Measurements from ENCODE around the gene TMPRSS6.
"Not testable (repeated sequence)": the region's sequence is repeated elsewhere in the genome, so short reads cannot be mapped to it uniquely, and the experiment has no call there.

The TMPRSS6 gene

GRCh38 chr22:37084385-37084784 lies 25.1 kb downstream of the TMPRSS6 start:
- no peak for DNase-seq

GRCh38 chr22:37083914-37084313 lies 25.6 kb downstream of the TMPRSS6 start:
- DNase-seq: no peak

GRCh38 chr22:37082251-37082873 lies 27.2 kb downstream of the TMPRSS6 start:
- no peak for DNase-seq

- no peak for DNase-seq
These were observed 28.7 kb downstream of the TMPRSS6 start for GRCh38 chr22:37080838-37081237.

- no peak for DNase-seq
These were observed 29.1 kb downstream of the TMPRSS6 start for GRCh38 chr22:37080438-37080837.

- DNase-seq: no peak
These were observed 29.8 kb downstream of the TMPRSS6 start for GRCh38 chr22:37079668-37080171.

- DNase-seq: no peak
These were observed 30.4 kb downstream of the TMPRSS6 start for GRCh38 chr22:37079158-37079557.

GRCh38 chr22:37077802-37078448 lies 31.6 kb downstream of the TMPRSS6 start:
- DNase-seq: peak in 1 of 2 experiments; percentile 41

GRCh38 chr22:37075822-37076433 lies 33.6 kb downstream of the TMPRSS6 start:
- DNase-seq: no peak

- DNase-seq: no peak
These were observed 34.5 kb downstream of the TMPRSS6 start for GRCh38 chr22:37075046-37075445.

GRCh38 chr22:37074537-37074936 lies 35.0 kb downstream of the TMPRSS6 start:
- no peak for DNase-seq

GRCh38 chr22:37072673-37073072 lies 36.8 kb downstream of the TMPRSS6 start:
- DNase-seq: no peak

GRCh38 chr22:37071850-37072592 lies 37.5 kb downstream of the TMPRSS6 start:
- DNase-seq: not testable (repeated sequence)

- DNase-seq: no peak
These were observed 38.8 kb downstream of the TMPRSS6 start for GRCh38 chr22:37070744-37071143.

- no peak for DNase-seq
These were observed 39.2 kb downstream of the TMPRSS6 start for GRCh38 chr22:37070334-37070733.

GRCh38 chr22:37069719-37070118 lies 39.8 kb downstream of the TMPRSS6 start:
- DNase-seq: no peak

- no peak for DNase-seq
These were observed 40.2 kb downstream of the TMPRSS6 start for GRCh38 chr22:37069319-37069718.

GRCh38 chr22:37068859-37069258 lies 40.7 kb downstream of the TMPRSS6 start:
- no peak for DNase-seq

- no peak for DNase-seq
These were observed 42.1 kb downstream of the TMPRSS6 start for GRCh38 chr22:37067428-37067827.

GRCh38 chr22:37065961-37066360 lies 43.6 kb downstream of the TMPRSS6 start:
- no peak for DNase-seq

GRCh38 chr22:37065180-37065579 lies 44.3 kb downstream of the TMPRSS6 start:
- no peak for DNase-seq

GRCh38 chr22:37064553-37064952 lies 45.0 kb downstream of the TMPRSS6 start:
- no peak for DNase-seq
